Spleen (tissue), 7 donors: ENCODE measurements around the gene TMEM140.

Experiments used
- POLR2A ChIP-seq, 3 donors: fragments of 450-650 bp; IDR thresholded peaks; one replicate each; pipeline ENCODE4 v1.5.1; 2017; ENCODE audit warnings: antibody characterized with exemption in 3 of 3, mild to moderate bottlenecking in 1 of 3
- TF ChIP-seq, protein P1 (sequence below), 11 experiments: fragments of 200-600 bp in 7 of 11; fragments of 450-650 bp in 4 of 11; sonication (generic) in 4 of 11; IDR thresholded peaks in 8 of 11; conservative IDR thresholded peaks in 3 of 11; 1 replicate in 7 of 11; 2 replicates in 4 of 11; pipeline versions ENCODE4 v1.4.0 to v1.8.0; 2016 to 2021; ENCODE audit warnings: antibody characterized with exemption in 11 of 11, inconsistent platforms in 4 of 11, mild to moderate bottlenecking in 1 of 11
- donor health status: DM: no; HTN: no; CAD: no; lungs with moderate emphysema.
- donor health status: DM: no; HTN: no; CAD: no.
- donor health status: DM: no; HTN: no; CAD: no.

DNA sequence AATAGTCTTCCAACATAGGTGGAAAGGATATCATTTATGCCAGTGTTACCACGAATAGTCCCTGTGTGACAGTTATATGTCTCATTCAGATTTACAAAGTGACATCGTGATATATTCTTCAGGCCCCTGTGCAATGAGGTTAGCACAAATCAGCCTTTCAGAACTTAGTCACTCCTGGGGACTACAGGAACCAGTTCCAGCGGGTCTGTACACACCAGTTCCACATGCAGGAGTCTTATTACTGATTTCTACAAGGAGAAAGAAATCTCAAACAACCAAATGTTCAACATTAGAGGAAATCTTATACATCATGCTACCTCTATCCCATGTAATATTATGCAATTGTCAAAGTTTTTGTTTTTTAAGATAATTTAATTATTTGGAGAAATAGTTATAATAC is 67.8 kb downstream of the TMEM140 start:
- no peak for TF ChIP-seq POLR2A (IDR thresholded peaks at IDR 0.05)
- TF ChIP-seq, protein P1, sequence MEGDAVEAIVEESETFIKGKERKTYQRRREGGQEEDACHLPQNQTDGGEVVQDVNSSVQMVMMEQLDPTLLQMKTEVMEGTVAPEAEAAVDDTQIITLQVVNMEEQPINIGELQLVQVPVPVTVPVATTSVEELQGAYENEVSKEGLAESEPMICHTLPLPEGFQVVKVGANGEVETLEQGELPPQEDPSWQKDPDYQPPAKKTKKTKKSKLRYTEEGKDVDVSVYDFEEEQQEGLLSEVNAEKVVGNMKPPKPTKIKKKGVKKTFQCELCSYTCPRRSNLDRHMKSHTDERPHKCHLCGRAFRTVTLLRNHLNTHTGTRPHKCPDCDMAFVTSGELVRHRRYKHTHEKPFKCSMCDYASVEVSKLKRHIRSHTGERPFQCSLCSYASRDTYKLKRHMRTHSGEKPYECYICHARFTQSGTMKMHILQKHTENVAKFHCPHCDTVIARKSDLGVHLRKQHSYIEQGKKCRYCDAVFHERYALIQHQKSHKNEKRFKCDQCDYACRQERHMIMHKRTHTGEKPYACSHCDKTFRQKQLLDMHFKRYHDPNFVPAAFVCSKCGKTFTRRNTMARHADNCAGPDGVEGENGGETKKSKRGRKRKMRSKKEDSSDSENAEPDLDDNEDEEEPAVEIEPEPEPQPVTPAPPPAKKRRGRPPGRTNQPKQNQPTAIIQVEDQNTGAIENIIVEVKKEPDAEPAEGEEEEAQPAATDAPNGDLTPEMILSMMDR (IDR thresholded peaks at IDR 0.05 in 8 of 11, conservative IDR thresholded peaks at IDR 0.05 in 3 of 11), result no peak
